ENCODE results near the gene SELENOF.

DNA sequence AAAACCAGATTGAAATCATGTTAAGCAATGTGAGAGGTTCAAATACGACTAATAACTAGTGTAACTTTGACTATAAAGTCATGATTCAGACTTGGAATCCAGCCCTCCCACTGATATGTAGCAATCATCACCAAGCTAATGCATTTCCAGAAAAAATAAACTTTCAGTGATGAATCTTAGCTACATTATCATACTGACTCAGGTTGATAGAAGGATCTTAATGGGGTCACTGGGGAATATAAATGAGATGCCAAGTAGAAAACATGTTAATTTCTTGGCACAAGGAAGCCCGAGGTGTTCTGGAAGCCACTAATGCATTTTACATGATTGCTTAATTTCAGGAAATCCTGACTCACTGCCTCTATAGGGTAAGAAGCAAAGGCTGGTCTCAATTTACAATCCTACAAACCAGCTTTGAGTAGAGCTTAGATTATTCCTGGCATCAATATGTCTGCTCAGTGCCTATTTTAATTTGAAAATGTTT lies 67.7 kb downstream of the SELENOF start:
- TF ChIP-seq, protein P1, sequence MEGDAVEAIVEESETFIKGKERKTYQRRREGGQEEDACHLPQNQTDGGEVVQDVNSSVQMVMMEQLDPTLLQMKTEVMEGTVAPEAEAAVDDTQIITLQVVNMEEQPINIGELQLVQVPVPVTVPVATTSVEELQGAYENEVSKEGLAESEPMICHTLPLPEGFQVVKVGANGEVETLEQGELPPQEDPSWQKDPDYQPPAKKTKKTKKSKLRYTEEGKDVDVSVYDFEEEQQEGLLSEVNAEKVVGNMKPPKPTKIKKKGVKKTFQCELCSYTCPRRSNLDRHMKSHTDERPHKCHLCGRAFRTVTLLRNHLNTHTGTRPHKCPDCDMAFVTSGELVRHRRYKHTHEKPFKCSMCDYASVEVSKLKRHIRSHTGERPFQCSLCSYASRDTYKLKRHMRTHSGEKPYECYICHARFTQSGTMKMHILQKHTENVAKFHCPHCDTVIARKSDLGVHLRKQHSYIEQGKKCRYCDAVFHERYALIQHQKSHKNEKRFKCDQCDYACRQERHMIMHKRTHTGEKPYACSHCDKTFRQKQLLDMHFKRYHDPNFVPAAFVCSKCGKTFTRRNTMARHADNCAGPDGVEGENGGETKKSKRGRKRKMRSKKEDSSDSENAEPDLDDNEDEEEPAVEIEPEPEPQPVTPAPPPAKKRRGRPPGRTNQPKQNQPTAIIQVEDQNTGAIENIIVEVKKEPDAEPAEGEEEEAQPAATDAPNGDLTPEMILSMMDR (conservative IDR thresholded peaks at IDR 0.05 in 1 of 2, IDR thresholded peaks at IDR 0.05 in 1 of 2; ENCODE audit: extremely low read depth in 1 of 2, insufficient read depth in 1 of 2, low read depth in 1 of 2, low read length in 2 of 2): no peak
- TF ChIP-seq EZH2 (IDR thresholded peaks at IDR 0.05; ENCODE audit: borderline replicate concordance, low read length): no peak
